Measurements from ENCODE around the gene RNF19B. TPM values are rescaled to one million over a fixed set of nuclear protein-coding genes. Genes with fewer than 3 reads are reported as not detected.

Gene RNF19B
- total RNA-seq, 2 donors from 2014 or later: 17.8 TPM

DNA sequence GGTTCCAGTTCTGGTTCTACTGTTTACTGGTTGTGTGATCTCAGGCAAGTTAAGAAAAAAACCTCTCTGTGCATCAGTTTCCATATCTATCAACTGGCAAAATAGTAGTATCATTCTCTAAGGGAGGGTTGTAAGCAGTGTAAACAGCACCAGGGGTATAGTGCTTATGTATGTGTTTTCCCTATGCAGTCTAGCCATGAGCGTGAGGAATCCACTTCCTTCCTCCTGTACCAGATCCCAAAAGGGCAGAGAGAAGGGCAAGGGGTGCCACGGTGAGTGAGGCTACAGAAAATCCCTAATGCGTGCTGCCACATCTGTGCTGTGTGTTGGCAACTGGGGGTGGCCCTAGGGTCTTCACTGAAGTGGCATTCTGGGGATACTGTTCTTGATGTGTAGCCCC is 18.4 kb upstream of the RNF19B start:
- no peak for DNase-seq
- Histone ChIP-seq H3K4me3 (ENCODE audit: low read length) (no peak overlapping the region), H3K27me3 (ENCODE audit: control insufficient read depth, insufficient read depth, low read length, poor library complexity, severe bottlenecking) (no peaks in the 10 kb centered on the region), H3K27ac (ENCODE audit: low read depth, low read length) (no peak overlapping the region), H3K9me3 (ENCODE audit: control insufficient read depth, low read length) (no peaks in the 10 kb centered on the region), H3K4me1 (ENCODE audit: control insufficient read depth, insufficient read depth, low read length) (no peaks in the 10 kb centered on the region), H3K9ac (ENCODE audit: extremely low read depth, low read length, poor library complexity, severe bottlenecking) (no peak overlapping the region), H3K36me3 (ENCODE audit: control insufficient read depth, insufficient read depth, low read length) (no peaks in the 10 kb centered on the region)
- peaks cover 4% of the 10 kb centered on the region for H3K4me1 Mint-ChIP-seq
- H3K27me3 Mint-ChIP-seq (ENCODE audit: insufficient read depth): peaks cover under 1% of the 10 kb centered on the region
- no peaks in the 10 kb centered on the region for H3K36me3 Mint-ChIP-seq (ENCODE audit: low read depth)
- TF ChIP-seq, protein P1, sequence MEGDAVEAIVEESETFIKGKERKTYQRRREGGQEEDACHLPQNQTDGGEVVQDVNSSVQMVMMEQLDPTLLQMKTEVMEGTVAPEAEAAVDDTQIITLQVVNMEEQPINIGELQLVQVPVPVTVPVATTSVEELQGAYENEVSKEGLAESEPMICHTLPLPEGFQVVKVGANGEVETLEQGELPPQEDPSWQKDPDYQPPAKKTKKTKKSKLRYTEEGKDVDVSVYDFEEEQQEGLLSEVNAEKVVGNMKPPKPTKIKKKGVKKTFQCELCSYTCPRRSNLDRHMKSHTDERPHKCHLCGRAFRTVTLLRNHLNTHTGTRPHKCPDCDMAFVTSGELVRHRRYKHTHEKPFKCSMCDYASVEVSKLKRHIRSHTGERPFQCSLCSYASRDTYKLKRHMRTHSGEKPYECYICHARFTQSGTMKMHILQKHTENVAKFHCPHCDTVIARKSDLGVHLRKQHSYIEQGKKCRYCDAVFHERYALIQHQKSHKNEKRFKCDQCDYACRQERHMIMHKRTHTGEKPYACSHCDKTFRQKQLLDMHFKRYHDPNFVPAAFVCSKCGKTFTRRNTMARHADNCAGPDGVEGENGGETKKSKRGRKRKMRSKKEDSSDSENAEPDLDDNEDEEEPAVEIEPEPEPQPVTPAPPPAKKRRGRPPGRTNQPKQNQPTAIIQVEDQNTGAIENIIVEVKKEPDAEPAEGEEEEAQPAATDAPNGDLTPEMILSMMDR (conservative IDR thresholded peaks at IDR 0.05): no peak
- H3K9me3 Mint-ChIP-seq: no peaks in the 10 kb centered on the region
- 91 to 100% methylated on average over 2 to 3 of the region's 3 CpGs for WGBS, 2 experiments (ENCODE audit: insufficient coverage in 1 of 2, insufficient read length in 1 of 2)
- no peak overlapping the region for H3K27ac Mint-ChIP-seq
- H3K4me3 Mint-ChIP-seq: no peak overlapping the region

DNA sequence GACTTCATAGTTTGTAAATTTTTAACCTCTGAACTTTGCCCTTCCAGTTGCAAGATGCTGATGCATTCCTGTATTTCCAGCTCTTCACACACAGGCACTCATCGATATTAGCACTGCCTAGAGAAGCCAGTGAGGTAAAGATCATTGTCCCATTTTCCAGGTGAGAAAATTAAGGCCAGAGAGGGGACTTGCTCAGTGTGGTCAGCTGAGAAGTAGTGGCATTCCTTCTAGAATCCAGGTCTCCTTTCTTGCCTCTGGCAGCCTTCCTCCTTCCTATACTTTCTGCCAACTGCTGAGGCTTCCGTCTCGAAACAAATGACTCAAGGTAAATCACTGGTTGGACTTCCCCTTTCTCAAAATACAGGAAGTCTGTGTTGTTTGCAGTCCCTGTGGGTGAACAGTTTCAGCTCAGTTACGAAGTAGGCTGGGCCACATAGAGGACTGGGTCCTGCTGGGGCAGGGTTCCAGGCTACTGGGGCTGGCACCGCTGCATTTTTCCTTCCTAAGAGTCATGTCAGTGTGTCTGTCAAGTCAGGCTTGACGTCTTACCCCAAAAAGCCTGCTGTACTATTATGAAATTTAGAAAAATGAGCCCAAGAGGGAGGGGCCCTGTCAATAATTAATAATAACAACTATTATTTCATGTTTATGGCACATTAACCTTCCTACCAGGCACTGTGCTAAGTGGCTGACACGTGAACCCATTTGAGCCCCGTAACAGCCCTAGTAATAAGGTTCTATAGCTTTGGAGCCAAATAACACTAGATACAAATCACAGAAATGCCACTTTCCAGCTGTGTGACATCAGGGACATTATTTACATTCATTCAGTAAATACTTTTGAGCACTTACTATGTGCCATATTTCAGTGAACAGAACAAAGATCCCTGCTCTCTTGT is 16.6 kb upstream of the RNF19B start:
- no peak overlapping the region for H3K4me3 ChIP-seq (ENCODE audit: low read length)
- Mint-ChIP-seq H3K36me3 (ENCODE audit: low read depth) (no peaks in the 10 kb centered on the region), H3K27ac (no peak overlapping the region), H3K27me3 (ENCODE audit: insufficient read depth) (peaks cover 8% of the 10 kb centered on the region), H3K9me3 (peaks cover 5% of the 10 kb centered on the region), H3K4me3 (no peak overlapping the region), H3K4me1 (peaks cover 4% of the 10 kb centered on the region)
- H3K36me3 ChIP-seq (ENCODE audit: control insufficient read depth, insufficient read depth, low read length): no peaks in the 10 kb centered on the region
- DNase-seq: no peak
- H3K27ac ChIP-seq (ENCODE audit: low read depth, low read length): no peak overlapping the region
- TF ChIP-seq, protein P1 (conservative IDR thresholded peaks at IDR 0.05): no peak
- WGBS, 2 experiments (ENCODE audit: insufficient coverage in 1 of 2, insufficient read length in 1 of 2): 74 to 77% methylated on average over 6 to 8 of the region's 8 CpGs
- H3K9ac ChIP-seq (ENCODE audit: extremely low read depth, low read length, poor library complexity, severe bottlenecking): no peak overlapping the region
- H3K9me3 ChIP-seq (ENCODE audit: control insufficient read depth, low read length): no peaks in the 10 kb centered on the region
- H3K4me1 ChIP-seq (ENCODE audit: control insufficient read depth, insufficient read depth, low read length): no peaks in the 10 kb centered on the region
- H3K27me3 ChIP-seq (ENCODE audit: control insufficient read depth, insufficient read depth, low read length, poor library complexity, severe bottlenecking): no peaks in the 10 kb centered on the region

DNA sequence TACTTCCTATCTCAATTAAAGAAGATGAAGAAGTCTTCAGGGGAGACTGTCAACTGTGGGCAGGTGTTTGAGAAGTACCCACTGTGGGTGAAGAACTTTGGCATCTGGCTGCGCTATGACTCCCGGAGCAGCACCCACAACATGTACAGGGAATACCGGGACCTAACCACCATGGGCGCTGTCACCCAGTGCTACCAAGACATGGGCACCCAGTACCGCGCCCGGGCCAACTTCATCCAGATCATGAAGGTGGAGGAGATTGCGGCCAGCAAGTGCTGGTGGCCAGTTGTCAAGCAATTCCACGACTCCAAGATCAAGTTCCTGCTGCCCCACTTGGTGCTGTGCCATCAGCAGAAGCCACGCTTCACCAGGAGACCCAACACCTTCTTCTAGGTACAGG is 15.5 kb upstream of the RNF19B start:
- WGBS, 2 experiments (ENCODE audit: insufficient coverage in 1 of 2, insufficient read length in 1 of 2): 96 to 97% methylated on average over 9 to 10 of the region's 10 CpGs

More for the DNA sequence above, 15.5 kb upstream of the RNF19B start:
- Histone ChIP-seq H3K9ac (ENCODE audit: extremely low read depth, low read length, poor library complexity, severe bottlenecking) (no peak overlapping the region), H3K4me3 (ENCODE audit: low read length) (no peak overlapping the region), H3K36me3 (ENCODE audit: control insufficient read depth, insufficient read depth, low read length) (no peaks in the 10 kb centered on the region), H3K4me1 (ENCODE audit: control insufficient read depth, insufficient read depth, low read length) (no peaks in the 10 kb centered on the region), H3K27me3 (ENCODE audit: control insufficient read depth, insufficient read depth, low read length, poor library complexity, severe bottlenecking) (no peaks in the 10 kb centered on the region), H3K27ac (ENCODE audit: low read depth, low read length) (no peak overlapping the region), H3K9me3 (ENCODE audit: control insufficient read depth, low read length) (no peaks in the 10 kb centered on the region)
- Mint-ChIP-seq H3K4me3 (no peak overlapping the region), H3K36me3 (ENCODE audit: low read depth) (peaks cover 2% of the 10 kb centered on the region), H3K9me3 (peaks cover 16% of the 10 kb centered on the region), H3K27me3 (ENCODE audit: insufficient read depth) (peaks cover 11% of the 10 kb centered on the region), H3K4me1 (peaks cover 4% of the 10 kb centered on the region), H3K27ac (no peak overlapping the region)
- TF ChIP-seq, protein P1 (conservative IDR thresholded peaks at IDR 0.05): no peak
- no peak for DNase-seq
